HG02623 (cell line): ENCODE data around the gene SQOR.
"Not testable (repeated sequence)": the region's sequence is repeated elsewhere in the genome, so short reads cannot be mapped to it uniquely, and the experiment has no call there.

Experiments
- ATAC-seq: cut with Tn5 transposase; IDR thresholded peaks from one replicate; pipeline ENCODE4 v1.9.1; 2021; ENCODE audit warnings: moderate library complexity; ENCODE audit not compliant: unreplicated experiment

SQOR gene

DNA sequence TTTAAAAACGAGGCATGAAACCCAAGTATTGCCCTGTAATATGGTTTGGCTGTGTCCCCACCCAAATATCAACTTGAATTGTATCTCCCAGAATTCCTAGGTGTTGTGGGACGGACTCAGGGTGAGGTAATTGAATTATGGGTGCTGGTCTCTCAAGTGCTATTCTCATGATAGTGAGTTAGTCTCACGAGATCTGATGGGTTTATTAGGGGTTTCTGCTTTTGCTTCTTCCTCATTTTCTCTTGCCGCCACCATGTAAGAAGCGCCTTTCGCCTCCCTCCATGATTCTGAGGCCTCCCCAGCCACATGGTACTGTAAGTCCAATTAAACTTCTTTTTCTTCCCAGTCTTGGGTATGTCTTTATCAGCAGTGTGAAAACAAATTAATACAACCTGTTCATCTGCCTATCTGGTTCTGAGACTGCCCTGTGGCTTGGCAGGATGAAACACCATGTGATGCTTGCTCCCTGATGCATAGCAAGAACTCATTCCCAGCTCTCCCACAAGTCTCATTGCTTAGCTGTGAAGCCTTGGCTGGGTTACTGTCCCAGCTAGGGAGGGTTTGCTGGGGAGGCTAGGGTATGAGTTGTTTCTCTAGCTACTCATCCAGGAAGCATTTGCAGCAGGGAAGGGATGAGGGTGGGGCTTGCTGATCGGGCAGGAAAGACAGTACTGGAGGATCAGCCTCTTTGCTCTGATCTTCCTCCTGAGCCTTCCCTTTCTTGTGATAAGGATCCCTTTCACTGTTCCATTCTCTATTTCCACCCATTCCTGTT, 3.7 kb upstream of the SQOR start:
- ATAC-seq: no peak

DNA sequence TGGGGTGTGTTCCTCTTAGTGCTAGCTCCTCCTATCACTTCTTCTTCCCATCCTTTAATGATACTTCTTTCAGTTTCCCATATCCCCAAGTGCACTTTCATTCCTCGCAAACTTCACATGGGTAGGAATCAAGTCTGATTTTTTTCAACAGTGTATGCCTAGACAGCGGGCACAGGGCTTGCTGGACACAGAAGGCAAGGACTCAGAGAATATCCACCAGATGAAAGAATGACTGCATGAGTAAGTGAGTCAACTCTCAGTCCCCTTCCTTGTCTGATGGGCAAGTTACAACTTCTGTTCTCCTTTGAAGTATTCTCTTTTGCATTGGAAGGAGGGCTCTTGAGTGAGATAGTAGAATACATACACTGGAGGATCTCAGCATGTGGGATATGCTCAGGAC, 3.1 kb upstream of the SQOR start:
- no peak for ATAC-seq

DNA sequence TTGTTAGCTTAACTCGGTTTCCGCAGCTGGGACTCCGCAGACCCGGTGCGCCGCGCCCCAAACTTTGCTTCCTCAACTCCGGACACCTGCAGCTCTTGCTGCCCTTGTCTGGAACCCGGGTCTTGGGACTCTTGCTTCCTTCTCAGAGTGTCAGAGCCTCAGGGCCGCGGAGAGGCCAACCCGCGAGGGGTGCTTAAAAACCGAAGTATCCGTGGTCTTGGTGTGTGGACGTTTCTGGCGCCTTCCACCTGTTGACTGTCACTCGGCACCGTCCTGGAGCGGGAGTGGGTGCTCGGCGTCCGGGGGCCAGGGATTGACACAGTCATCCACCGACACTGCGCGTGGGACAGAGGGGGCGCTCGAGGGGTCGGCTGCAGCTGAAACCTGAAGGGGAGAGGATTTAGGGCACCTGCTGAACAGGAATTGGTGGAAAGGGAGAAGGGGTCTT, 386 bp downstream of the SQOR start:
- ATAC-seq: peak; percentile 44

DNA sequence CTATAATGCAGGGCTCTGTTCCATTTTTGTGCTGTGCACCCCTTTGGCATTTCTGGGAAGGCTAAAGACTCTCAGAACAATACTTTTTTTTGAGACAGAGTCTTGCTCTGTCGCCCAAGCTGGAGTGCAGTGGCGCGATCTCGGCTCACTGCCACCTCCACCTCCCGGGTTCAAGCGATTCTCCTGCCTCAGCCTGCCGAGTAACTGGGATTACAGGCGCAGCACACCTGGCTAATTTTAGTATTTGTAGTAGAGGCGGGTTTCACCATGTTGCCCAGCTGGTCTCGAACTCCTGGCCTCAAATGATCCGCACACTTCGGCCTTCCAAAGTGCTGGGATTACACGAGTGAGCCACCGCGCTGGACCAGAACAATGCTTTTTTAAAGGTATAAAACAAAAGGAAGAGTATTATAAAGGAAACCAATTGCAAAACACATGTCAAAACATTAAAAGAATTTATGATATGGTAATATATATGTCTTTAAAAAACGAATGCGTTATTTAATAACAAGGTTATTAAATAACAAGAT, 999 bp downstream of the SQOR start:
- ATAC-seq: no peak

DNA sequence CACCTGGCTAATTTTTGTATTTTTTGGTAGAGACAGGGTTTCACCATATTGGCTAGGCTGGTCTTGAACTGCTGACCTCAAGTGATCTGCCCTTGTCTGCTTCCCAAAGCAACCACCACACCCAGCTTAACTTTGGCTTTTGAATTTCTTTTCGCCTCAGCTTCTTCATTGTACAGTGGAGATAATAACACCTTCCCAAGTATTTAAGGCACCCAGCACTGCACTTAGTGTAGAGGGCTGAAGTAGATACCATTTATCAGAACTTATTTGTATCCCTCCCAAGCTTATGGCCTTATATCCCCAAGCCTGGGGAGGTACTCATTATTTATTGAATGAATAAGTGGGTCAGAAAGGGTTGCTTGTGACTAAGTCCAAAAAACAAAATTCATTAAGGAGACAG, 2.3 kb downstream of the SQOR start:
- no peak for ATAC-seq

DNA sequence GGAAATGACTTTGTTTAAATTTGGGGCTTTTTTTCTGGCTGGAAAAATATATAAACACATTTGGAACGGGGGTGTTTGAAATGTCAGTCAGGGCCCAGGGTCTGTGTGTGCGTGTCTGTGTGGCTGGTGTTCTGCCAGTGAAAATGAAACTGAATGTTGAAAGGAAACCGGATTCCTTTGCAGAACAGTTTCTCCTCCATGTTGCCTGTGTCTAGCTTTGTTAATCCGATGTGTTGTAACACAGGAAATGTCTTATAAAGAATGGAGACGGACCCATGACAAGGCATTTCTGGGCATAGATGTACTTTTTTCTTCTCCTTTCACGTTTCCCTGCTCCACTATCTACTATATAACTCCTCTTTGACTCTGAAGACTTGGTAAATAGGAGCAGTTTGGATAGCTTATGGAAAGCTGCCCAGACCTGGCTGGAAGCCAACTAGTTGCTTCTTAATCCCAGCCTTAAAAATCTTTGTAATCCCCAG, 2.8 kb downstream of the SQOR start:
- ATAC-seq: peak; percentile 39

DNA sequence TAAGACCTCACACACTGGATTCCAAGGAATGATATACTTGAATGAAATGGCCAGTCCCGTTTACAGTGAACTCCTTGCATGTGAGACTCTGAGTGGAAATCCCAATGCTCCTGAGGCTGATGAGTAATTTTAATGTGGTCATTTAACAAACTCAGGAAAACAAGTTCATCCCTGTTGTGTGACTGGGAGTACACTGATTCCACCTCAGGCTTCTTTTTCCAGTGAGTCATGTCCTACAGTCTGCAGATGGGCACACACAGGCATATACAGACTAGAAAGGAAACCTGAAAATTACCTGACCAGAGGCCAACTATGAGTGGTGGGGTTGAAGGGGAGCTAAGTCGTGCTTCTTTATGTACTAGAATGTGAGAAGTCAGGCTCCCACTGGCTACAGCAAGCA, 5.8 kb downstream of the SQOR start:
- ATAC-seq: no peak

DNA sequence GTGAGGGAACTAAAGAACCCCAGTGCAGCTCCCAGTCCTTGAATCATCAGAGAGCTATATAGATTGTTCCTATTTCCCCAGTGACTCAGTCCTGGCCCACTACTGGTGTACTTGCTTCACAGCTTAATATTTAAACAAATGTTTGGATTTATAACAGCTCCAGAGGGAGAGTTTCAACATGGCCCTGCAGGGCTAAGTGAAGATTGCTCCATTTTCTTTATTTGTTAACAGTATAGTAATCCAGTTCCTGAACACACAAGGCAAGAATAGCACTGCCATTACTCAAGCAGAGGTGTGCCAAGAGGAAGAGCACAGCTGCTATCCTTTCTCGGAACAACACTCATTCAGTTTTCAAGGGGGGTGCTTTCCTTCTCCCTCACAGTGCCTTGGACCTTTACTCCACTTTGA, 6.5 kb downstream of the SQOR start:
- ATAC-seq: no peak

DNA sequence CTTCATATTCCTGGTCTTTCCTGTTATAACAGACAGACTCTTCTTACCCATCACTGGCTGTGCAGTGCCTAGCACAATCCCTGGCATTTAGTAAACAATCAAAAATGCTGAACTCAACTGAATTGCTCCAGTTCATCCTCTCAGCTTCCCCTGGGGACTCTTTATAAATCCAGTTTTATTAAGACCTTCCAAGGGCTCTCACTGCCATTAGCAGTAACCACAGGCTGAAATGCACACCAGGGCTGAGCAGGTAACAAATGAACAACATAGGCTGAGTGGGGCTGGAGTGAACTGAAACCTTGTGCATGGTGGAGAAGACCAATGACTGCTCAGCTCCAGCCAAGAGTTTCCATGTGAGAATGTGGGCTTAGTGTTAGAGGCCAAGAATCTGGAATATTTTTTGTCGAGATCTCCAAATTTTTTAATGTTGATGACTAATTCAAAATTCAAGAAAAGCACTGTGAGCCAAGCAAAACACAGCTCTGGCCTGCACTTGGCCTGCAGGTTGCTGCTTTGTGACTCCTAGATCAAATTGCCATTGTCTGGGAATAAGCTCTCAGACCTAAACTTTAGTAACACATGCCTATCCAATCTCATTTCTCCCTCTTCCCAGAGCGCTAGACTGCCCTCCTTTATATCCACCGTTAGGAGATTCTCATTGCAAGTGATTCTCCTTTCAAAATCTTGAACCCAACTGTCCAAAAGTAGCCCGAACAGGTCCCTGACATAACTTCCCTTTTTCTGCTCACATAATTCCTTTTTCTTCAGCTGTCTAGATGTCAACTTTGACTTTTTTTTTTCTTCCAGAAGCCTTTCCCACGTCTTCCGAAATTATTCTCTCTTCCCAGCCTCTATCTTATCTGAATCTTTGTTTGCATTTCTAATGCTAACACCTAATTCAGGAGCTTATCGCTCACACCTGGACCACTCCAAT, 7.4 kb downstream of the SQOR start:
- no peak for ATAC-seq

DNA sequence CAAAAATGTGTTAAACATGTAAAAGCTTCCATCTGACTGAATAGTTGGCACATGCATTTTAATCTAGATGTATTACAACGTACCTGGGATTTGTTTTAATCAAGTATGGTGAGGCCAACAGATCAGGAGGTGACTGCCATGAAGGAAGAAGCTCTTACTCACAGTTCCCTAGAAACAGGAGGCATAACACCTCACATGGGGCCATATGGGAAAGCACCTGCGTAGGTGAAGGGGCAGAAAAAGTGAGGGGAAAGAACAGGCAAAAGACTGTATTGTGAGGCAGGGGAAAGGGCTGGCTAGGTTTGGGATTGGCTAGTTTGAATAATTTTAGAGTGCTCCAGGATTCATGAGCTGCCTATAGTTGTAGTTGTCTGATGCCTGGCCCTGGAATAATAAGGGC, 9.6 kb downstream of the SQOR start:
- no peak for ATAC-seq

DNA sequence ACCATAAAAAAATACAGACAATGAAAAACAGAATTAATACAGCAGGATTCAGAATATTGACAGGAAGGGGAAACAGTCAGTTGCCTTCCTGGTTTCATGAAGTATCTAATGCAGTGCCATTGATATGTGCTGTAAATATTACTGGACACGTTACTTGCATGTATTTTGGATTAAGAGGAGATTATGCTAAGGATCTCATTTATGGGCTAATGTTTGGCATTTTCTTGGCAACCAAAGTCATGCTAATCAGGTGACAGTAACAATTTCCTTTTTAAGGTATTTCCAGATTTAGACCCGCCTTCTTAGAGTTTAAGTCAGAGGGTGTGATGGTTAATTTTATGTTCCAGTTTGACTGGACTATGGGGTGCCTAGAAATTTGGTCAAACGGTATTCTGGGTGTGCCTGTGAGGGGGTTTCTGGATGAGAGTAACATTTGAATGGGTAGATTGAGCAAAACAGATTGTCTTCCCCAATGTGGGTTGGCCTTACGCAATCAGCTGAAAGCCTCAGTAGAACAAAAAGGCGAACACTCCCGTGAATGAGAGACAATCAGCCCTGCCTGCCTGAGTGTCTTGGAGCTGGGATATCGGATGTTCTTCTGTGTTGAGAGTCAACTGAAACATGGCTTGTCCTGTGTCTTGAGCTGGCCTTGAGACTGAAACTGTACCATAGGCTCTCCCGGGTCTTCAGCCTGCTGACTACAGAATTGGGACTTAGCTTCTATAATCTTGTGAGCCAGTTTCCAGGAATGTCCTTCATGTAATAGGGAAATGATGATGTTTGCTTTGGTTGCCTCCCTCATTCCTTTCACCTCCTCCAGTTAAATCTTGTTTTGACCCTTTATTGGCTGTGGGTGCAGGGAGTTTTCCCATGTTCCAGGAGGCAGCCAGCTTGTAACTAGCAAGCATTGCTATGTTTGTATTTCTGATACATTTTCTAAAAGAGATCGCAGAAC, 10.5 kb downstream of the SQOR start:
- no peak for ATAC-seq

DNA sequence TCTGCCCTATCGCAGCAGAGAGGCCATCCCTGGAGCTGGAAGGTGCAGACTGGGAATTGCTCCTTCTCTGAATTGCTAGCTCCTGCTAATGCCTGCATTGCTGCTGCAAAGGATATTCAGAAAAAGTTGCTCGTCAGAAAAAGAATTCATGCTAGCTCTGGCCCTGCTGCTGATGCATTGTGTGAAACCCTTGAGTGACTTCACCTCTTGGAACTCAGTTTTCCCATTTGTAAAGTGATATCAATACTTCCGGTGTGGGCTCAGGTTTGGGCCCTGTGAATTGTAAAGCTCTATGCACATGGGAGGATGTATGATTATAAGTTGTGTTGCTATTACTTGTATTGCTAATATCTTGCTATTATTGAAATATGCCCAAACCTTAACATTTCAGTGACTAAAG, 11.4 kb downstream of the SQOR start:
- no peak for ATAC-seq

DNA sequence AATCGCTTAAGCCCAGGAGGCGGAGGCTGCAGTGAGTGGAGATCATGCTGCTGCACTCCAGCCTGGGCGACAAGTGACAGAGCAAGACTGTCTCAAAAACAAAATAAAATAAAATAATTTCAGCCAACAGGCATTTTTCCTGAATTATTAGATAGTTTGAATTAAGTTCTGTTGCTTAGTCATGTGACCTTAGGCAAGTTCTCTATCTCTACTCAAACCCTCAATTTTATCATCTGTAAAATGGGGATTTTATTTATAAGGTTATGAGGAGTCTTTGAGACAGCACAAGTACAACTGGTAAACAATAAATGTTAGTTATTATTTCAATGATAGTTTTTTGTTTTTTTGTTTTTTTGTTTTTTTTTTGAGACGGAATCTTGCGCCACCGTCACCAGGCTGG, 13.0 kb downstream of the SQOR start:
- ATAC-seq: no peak

DNA sequence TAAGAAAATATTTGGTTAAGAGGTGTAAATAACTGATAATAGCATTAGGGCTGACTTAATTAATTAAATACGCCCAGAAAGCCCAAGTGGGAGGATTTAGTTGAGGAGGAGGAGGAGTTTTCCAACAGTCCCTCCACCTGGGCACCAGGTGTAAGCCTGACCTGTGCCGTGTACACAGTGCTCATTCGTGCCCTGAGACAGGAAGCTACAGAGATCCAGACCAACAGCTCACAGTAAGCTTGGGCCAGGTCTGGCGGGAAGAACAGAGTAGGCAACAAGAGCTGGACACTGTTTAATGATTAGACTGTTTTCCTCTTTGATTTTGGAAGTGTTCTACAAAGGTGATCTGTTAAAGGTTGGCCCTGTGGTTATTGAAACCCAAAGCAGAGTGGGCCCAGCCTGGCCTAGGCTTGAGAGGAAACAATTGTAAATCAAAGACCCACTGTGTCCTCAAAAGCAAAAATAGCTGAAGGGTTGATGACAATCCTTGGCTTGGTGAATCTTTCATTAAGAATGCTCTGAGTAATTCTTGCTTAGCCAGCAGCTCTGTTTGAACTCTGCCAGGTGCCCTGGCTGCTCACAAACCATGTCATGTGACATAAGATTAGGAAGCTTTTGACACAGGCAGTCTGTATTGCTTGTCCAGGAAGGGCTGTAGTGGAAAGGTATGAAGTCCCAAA, 13.8 kb downstream of the SQOR start:
- no peak for ATAC-seq

DNA sequence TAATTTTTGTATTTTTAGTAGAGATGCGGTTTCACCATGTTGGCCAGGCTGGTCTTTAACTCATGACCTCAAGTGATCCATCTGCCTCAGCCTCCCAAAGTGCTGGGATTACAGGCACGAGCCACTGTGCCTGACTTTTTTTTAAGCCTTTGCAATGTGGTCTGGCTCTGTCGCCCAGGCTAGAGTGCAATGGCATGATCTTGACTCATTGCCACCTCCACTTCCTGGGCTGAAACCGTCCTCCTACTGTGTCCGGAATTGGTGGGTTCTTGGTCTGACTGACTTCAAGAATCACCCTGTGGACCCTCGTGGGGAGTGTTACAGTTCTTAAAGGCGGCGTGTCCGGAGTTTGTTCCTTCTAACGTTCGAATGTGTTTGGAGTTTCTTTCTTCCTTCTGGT, 15.2 kb downstream of the SQOR start:
- ATAC-seq: not testable (repeated sequence)

DNA sequence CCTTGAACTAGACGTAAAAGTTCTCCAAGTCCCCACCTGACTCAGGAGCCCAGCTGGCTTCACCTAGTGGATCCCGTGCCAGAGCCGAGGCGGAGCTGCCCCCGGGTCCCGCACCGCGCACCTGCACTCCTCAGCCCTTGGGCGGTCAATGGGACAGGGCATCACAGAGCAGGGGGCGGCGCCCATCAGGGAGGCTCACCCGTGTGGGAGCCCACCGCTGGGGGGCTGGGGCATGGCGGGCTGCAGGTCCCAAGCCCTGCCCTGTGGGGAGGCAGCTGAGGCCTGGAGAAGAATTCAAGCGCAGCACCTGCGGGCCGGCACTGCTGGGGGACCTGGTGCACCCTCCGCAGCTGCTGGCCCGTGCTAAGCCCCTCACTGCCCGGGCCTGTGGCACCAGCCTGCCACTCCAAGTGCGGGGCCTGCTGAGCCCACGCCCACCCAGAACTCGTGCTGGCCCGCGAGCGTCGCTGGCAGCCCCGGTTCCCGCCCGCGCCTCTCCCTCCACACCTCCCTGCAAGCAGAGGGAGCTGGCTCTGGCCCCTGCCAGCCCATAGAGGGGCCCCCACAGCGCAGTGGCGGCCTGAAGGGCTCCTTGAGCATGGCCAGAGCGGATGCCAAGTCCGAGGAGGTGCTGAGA, 16.2 kb downstream of the SQOR start:
- no peak for ATAC-seq

DNA sequence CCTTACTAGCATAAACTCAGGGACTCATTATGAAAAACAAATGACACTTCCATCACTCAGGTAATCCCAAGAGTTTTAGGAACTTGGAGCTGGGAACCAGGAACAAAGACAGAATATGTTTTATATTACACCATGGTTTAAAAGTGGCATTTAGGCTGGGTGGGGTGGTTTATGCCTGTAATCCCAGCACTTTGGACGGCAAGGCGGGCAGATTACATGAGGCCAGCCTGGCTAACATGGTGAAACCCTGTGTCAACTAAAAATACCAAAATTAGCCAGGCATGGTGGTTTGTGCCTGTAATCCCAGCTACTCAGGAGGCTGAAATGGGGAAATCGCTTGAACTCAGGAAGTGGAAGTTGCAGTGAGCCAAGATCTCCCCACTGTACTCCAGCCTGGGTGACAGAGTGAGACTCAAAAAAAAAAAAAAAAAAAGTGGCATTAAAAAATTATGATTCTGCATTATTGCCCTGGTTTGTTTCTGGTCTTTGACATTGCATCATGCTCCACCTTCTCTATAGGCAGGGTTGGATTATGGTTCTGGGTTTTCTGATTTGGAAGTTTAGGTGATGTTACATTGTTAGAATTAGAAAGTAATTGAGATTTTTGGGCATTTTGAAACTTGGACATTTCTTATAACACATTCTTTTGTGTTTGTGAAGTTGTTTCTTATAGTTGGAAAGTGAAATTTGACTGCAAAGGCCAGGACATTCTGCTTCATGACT, 19.0 kb downstream of the SQOR start:
- no peak for ATAC-seq

DNA sequence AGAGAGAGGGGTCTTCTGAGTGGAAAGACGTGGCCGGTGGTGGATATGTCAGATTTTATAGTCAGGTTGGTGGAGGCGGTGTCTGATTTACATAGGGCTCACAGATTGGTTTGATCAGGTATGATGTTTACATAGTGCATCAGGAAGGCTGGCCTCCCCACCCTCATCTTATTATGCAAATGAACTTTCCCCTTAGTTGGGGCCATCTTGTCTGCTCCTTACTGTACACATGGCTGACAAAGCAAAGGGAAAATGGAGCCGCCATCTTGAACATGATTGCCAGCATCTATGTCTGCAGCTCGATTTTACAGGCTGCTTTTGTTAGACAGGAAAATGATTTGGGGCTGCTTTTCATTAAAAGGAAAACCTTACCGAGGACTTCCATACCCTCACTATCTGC, 19.9 kb downstream of the SQOR start:
- ATAC-seq: no peak

DNA sequence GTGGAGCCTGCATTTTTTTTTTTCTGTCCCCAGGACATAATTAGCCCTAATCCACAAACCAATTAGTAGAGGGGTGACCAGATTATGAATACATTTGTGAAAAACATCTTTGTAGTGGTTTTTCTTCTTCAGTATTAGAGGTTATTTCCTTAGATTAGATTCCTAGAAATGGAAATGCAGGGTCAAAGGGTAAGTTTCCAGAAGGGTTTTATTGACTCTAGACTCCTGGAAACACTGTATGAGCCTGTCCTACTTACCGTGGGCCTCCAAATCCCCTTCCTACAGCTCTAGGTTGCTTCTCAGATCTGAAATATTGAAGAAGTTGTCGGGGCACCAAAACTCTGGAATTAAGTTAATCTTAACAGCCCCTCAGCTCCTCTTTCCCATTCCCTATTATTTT, 22.4 kb downstream of the SQOR start:
- no peak for ATAC-seq
